GM19025 (cell line): ENCODE results near the gene SGSM1.
"Not testable (repeated sequence)": the region's sequence is repeated elsewhere in the genome, so short reads cannot be mapped to it uniquely, and the experiment has no call there.

Experiments
- ATAC-seq: cut with Tn5 transposase; IDR thresholded peaks from one replicate; pipeline ENCODE4 v1.9.1; 2021; ENCODE audit warnings: mild to moderate bottlenecking, low read depth, moderate library complexity; ENCODE audit not compliant: unreplicated experiment

SGSM1 gene

GRCh38 chr22:24893341-24894070, 87.5 kb downstream of the SGSM1 start:
- no peak for ATAC-seq

- ATAC-seq = no peak
Measured at GRCh38 chr22:24894220-24894975, 88.4 kb downstream of the SGSM1 start.

- no peak for ATAC-seq
Measured at GRCh38 chr22:24894998-24895397, 89.0 kb downstream of the SGSM1 start.

- no peak for ATAC-seq
Measured at GRCh38 chr22:24901448-24901847, 95.4 kb downstream of the SGSM1 start.

- no peak for ATAC-seq
Measured at GRCh38 chr22:24905909-24906308, 99.9 kb downstream of the SGSM1 start.

- ATAC-seq = not testable (repeated sequence)
Measured at GRCh38 chr22:24907101-24907500, 101.1 kb downstream of the SGSM1 start.

GRCh38 chr22:24920029-24920428, 114.0 kb downstream of the SGSM1 start:
- ATAC-seq = no peak

GRCh38 chr22:24925586-24926427, 119.8 kb downstream of the SGSM1 start:
- no peak for ATAC-seq

GRCh38 chr22:24926428-24926725, 120.4 kb downstream of the SGSM1 start:
- no peak for ATAC-seq

GRCh38 chr22:24926849-24927579, 121.0 kb downstream of the SGSM1 start:
- no peak for ATAC-seq

GRCh38 chr22:24928322-24928721, 122.3 kb downstream of the SGSM1 start:
- no peak for ATAC-seq

GRCh38 chr22:24930678-24931077, 124.7 kb downstream of the SGSM1 start:
- ATAC-seq = no peak

- ATAC-seq = no peak
Measured at GRCh38 chr22:24935771-24936483, 129.9 kb downstream of the SGSM1 start.

GRCh38 chr22:24937114-24937513, 131.1 kb downstream of the SGSM1 start:
- no peak for ATAC-seq

GRCh38 chr22:24938741-24939341, 132.8 kb downstream of the SGSM1 start:
- ATAC-seq = no peak

- ATAC-seq = no peak
Measured at GRCh38 chr22:24942301-24942700, 136.3 kb downstream of the SGSM1 start.

- ATAC-seq = no peak
Measured at GRCh38 chr22:24944217-24944937, 138.4 kb downstream of the SGSM1 start.

GRCh38 chr22:24945430-24945829, 139.4 kb downstream of the SGSM1 start:
- no peak for ATAC-seq

GRCh38 chr22:24947383-24947782, 141.4 kb downstream of the SGSM1 start:
- ATAC-seq = no peak
